ENCODE results near the gene RFX5. TPM values are rescaled to one million over a fixed set of nuclear protein-coding genes. Genes with fewer than 3 reads are reported as not detected.
A peak's percentile ranks its signal among the peaks of the same experiment; 100 is the strongest.

Gene RFX5
- total RNA-seq, 1 donor, result 89.7 TPM

DNA sequence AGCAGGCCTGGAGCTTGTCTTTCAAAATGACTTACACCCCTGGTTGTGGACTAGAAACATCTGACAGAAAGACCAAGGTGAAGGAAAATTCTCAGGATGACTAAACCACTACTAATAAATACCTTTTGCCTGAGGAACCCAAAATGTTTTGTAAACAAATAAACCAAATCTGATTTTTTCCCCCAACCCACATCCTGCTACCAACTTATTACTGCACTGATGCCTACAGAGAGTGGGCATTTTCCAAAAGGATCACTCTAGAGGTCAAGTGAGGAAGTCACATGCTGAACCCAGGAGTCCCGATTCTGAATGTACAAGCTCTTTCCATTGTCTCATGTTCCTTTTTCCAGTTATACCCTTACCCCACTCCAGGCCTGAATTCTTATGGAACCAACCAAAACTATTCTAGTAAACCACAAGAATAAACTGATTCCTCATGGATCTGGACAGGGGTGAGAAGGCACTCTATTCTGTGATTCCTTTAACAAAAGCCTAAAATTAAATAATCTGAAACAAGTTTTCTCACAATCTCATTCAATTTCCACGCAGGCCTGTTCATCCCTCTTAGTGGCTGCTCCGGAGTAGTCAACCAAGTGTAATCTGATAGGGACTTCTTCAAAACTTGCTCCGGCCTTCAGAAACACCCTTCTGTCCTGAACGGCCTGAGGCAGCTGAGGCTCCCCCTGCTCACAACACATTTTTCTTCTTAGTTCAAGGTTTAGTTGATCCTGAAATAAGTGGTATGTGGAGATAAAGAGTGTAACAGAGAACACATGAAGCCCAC is 21.2 kb downstream of the RFX5 start:
- no peak for DNase-seq (ENCODE audit: low read depth in 2 of 3, low spot score in 2 of 3)

DNA sequence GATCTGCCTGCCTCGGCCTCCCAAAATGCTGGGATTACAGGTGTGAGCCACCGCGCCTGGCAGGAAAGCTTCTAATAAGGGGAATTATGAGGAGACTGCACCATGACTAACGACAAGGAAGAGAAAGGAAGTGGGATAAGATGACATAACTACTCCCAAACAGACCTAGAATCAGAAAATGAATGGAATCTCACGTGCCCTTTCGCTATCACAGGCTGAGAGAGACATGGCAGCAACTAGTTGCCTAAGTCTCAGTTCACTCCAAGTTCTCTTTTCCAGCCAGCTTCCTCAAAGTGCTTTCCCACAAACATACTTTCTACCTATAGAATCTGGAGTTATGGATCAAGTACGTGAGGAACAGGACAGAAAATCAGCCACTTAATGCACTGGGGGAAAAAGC is 21.8 kb downstream of the RFX5 start:
- DNase-seq (ENCODE audit: low read depth in 2 of 3, low spot score in 2 of 3), result no peak

DNA sequence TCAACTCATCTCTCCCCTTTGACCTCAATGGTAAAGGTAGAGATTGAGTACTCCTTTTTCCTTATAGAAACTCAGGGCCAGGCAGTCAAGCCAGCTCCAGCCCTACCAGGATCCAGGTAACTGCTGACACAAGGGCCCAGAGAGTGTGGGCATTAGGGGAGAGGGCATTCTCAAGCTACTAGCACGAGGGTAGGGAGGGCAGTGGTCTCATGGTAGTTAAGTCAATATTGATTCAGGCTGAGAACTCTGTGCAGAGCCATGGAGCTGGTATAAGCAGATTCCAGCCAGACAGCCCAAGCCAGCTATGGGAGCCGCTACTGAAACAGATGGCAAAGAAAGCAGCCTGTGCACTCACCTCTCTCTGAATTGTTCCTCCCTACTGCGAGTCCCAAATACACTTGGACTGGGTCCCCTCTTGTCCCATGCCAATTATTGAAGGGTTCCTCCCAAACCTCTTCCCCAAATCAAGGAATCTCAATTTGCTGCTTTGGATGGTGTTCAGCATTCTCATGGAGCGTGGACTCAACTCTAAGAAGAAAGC is 22.6 kb downstream of the RFX5 start:
- no peak for DNase-seq (ENCODE audit: low read depth in 2 of 3, low spot score in 2 of 3)

DNA sequence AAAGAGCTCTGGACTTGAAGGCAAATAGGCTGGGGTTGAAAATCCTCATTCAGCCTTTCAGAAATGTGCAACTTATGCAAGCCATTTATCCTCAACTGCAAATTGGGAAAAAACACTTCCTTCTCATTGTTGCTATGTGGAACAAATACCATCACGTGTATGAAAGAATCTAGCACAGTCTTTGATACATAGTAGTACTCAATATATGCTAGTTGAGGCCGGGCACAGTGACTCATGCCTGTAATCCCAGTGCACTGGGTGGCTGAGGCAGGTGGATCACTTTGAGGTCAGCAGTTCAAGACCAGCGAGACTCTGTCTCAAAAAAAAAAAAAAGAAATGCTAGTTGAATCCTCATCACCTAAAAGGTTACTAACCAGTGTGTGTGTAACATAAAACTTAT is 28.1 kb downstream of the RFX5 start:
- no peak for DNase-seq (ENCODE audit: low read depth in 2 of 3, low spot score in 2 of 3)

DNA sequence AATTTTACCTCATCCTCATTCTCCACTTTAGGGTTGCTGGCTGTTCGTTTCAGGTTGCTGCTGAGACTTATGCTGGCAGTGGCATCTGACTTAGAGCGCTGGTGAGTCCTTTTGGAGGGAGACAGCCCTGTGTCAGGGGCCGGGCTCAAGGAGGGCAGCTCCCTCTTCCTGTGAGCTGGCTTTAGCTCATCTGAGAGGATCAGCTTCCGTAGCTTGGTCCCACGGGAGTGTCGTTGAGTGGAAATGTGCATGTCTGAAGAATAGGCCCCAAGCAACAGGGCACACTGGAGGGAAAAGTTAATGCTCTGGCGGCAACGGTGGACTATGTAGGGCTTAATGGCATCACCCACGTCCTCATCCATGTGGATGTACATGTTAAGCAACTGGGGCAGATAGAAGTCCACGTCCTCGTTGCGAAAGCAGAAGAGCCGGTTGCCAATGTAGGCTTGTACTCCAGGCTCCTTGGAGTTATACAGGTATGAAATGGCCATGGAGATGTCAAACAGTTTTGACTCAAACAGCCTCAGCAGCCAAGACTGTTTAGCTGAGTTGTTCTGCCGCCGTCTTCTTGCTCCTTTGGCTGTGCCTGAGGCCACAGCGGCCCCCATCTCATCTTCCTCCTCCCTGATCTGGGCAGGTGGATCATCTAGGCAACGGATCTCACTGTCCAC is 31.4 kb downstream of the RFX5 start:
- no peak for DNase-seq (ENCODE audit: low read depth in 2 of 3, low spot score in 2 of 3)

DNA sequence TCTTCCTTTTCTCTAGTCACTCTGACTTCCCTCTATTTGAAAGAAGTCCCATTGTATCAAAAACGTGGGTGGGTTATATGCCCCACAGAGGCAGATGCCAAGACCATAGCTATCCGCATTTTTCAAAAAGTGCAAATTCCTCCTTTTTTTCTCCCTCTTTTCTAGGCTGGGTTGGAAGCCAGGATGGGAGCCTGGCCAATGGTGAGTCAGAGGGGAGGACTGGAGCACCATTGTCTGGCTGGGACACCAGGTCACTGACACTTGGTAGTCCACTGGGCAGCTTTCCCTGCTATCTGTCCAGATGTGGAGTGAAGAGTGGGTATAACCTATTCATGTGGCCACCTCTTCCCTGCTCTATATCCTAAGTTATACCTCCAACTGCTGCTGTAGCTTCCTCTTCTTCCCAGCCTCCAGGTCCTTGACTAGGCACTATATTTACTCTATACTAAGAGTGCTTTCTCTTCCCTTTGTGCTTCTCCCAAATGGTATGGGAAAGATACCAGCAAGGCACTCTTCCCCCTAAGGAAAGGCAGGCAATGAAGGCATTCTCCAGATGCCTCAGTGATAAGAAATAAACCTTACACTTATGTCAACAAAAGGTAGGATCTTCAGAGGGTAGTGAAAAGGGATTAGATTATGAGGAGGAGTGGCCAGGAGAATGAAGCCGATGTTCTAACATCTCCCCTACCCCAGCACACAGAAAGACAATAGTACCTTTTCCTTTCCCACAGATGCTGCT is 32.7 kb downstream of the RFX5 start:
- no peak for DNase-seq (ENCODE audit: low read depth in 2 of 3, low spot score in 2 of 3)

DNA sequence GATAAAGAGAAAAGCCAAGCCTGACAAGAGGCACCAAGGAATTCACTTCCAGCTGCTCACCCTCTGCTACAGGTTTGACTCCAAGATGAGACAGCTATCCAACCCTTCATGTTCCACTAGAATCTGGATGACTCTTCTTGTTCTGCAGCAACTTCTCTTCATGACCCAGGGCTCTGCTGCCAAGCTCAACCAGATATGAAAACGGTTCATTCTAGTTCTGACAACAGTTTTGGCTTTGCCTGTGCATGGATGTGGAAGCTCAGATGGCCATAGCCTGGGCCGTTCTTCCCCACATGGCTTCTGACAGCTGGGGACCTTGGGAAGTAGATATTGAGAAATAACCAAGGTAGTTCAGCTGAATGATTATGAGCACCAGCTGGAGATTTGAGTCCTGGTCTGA is 33.6 kb downstream of the RFX5 start:
- DNase-seq (ENCODE audit: low read depth in 2 of 3, low spot score in 2 of 3), result no peak

DNA sequence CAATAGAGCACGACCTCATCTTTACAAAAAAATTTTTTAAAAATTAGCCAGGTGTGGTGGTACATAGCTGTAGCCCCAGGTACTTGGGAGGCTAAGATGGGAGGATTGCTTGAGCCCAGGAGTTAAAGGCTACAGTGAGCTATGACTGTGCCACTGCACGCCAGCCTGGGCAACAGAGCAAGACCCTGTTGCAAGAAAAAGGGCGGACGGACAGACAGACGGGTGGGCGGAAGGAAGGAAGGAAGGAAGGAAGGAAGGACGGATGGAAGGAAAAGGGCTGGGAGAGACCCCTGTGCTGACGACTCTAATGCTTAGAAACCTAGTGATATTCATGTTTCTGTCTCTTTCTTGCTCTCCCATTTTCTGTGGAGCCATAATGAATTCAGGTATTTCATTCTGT is 34.2 kb downstream of the RFX5 start:
- no peak for DNase-seq (ENCODE audit: low read depth in 2 of 3, low spot score in 2 of 3)

DNA sequence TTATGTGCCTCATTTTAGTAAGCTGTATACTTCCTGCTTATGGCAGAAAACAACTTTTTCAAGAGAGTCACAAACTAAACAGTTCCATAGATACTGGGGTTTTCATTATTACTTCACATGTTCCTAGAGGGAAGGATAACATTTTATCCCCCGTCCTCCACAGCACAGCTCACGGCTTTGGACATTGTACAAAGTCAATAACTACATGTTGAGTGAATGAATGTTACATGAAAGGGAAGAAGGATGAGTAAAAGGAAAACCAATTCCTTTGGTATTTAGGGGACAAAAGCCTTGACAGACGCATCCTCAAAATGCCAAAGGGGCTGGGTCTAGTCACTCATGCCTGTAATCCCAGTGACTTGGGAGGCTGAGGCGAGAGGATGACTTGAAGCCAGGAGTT is 34.6 kb downstream of the RFX5 start:
- DNase-seq (ENCODE audit: low read depth in 2 of 3, low spot score in 2 of 3), result no peak

DNA sequence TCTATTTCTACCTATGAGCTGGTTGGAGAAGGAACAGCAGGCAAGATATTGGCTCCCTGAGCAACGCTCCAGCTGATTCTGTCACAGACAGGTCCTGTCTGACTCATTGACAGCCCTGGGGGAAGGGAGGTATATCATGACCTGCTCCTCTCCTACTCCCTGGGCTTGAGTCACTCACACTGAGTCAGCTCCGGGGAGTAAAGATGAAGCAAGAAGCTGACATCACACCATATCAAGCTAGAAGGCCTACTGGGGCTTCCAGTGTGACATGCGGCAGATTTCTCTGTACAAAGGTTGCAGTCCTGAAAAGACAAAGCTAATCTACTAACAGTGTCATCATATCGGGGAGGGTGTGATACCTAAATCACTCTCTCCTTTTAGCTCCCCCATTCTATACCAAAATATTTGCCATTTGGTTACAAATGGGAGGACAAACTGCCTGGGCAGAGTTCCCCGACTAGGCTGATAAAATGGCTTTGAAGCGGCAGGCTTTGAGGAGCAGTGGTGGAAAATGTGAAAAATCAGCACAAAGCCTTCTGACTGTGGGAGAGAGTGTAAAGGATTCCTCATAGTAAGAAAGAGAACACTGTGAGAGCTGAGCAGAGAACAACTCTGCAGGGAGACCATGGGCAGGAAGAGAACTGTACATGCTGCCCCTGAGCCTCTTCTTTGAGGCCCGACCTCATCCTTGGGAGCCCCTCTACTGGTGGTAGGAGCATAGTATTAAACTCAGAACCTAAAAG is 35.3 kb downstream of the RFX5 start:
- DNase-seq (ENCODE audit: low read depth in 2 of 3, low spot score in 2 of 3), result no peak

DNA sequence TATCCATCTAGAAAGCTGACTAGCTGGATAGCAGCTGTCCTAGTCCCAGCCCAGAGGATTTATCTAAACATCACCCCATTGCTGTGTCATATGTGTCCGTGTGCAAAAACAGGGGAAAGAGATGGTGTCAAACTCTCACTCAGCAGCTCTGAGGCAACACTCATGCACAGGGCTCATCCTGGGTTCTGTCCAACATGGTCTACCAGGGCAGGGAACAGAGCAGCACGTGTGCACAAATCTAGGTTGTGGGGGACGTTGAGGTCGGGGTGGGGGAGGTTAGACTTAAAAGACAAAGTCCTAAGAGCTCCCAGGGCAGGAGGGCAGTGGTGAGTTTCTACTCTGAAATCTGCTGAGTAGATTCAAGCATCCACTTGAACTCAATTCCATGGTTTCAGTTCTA is 36.0 kb downstream of the RFX5 start:
- no peak for DNase-seq (ENCODE audit: low read depth in 2 of 3, low spot score in 2 of 3)

DNA sequence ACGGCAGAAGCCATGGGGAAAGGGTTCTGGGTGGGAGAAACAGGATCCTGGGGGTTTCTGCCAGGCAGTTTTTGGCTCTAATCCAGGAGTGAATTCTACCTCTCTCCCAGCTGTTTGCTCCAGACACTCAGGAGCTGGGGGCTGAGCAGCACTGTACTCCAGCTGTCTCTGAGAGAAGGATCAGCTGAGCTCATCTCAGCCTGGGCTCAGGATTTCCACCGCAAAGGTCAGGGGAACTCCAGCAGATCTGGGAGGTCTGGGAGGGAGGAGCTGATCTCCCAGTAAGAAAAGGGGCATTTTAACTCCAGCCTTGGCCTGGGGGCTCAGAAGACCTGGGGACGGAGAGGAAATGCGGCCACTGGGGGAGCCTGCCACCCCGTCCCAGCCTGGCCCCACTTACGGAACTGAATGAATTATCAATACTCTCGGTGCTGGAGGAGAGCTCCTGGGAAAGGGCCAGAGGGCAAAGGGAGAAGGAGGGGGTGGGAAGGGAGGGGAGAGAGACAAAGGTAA is 37.2 kb downstream of the RFX5 start:
- DNase-seq (ENCODE audit: low read depth in 2 of 3, low spot score in 2 of 3), result no peak

DNA sequence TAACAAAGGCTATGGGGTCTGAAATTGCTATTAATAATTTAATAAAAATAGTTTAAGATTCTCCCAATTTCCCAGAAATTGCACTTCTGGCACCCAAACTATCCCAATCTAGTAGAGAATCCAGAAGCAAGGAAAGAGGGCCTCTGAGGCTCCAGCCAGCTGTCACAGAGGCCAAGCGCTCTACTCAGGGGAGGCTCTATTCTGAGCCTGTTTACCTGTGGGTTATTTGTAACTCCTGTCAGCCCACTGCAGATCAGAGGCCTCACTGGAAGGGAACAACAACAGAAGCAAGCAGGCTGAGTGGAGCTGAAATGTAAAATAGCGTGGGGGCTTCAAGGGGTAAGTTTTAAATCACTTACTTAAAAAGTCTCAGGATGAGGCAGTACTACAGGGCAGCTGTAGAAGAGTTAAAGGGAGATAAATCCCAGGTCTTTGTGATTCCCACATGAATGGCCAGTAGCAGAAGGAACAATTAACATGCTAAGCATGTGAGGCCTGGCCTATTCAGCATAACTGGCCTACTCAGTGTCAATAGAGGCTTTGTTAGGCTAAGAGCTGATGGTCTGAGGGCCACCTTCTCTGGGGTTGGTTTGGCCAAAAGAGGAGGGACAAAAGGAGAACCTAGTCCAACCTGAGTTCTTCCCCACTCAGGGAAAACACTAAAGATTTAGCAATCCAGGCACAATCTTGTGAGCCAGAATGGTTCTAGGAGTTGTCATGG is 52.1 kb downstream of the RFX5 start:
- DNase-seq (ENCODE audit: low read depth in 2 of 3, low spot score in 2 of 3), result no peak

DNA sequence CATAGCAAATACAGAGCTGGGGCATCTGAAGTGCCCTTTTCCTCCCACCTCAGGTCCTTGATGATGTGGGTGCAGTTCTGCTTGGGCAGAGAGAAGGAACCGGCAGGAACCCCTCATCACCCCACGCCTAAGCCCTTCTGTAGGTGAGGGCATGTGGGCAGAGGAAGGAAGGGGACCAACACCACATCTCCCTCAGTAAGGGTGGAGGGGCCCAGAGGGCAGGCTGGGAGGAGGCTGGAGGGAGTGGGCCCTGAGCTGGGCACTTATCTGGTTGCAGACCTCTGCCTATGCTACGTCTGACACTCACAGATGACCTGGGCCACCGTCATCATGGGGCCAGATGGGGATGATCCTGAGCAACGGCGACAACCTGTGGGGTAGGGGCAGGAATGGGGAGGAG is 54.0 kb downstream of the RFX5 start:
- DNase-seq (ENCODE audit: low read depth in 2 of 3, low spot score in 2 of 3), result no peak

DNA sequence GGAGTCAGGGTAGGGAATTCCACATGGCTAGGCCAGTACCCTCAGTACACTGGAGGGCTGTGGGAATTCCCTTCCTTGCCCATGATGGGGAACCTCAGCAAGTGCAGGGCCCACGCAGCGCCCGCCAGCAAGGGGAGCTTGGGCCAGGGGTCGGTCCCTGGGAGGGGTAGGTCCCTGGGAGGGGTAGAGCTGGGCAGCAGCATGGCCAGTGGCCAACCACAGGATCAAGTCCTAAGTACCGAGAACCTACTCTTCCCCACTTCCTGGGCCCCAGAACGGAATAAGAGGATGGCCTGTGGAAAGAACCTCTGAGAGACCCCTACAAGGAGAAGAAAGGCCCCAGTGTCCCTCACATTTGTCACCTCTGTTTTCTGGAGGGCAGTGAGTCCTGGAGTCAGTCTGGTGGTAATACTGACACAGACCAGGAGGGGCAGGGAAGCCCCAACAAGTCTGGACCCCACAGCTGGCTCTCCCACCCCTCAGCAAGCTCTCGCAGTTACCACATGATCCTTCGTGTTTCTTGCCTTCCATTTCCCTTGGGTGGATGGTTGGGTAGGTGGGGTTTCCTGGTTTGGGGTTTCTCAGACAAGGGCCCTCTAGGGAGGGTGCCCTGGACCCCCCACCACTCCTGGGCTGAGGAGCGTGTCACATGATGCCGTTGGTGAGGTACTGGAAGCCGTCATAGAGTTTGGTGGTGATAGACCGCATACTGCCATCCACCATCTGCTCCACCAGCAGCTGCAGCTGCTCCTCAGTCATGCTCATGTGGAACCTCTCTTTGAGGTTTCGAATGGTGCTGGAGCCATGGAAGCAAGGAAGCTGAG is 54.6 kb downstream of the RFX5 start:
- peak in 1 of 3 donors; percentile 41 for DNase-seq (ENCODE audit: low read depth in 2 of 3, low spot score in 2 of 3)

DNA sequence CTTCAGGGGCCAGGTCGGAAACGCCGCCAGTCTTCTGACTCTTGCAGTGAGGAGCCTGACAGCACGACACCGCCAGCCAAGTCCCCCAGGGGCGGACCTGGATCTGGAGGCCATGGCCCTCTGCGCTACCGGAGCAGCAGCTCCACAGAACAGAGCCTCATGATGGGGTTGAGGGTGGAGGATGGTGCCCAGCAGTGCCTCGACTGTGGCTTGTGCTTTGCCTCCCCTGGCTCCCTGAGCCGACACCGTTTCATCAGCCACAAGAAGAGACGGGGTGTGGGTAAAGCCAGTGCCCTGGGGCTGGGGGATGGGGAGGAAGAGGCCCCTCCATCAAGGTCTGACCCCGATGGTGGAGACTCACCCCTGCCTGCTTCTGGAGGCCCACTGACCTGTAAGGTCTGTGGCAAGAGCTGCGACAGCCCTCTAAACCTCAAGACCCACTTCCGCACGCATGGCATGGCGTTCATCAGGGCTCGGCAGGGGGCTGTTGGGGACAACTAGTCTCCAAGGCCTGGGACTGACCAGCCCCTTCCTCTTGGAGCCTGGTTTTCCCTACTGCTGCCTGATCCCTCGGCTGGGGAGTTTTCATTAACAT is 56.2 kb downstream of the RFX5 start:
- DNase-seq (ENCODE audit: low read depth in 2 of 3, low spot score in 2 of 3), result no peak

All from hematopoietic multipotent progenitor cell (in vitro differentiated cells).